ENCODE measurements around the gene TPRA1. TPM values are rescaled to one million over a fixed set of nuclear protein-coding genes. Genes with fewer than 3 reads are reported as not detected.

Gene TPRA1
- total RNA-seq, 1 donor from 2014 or later: 24.6 TPM

DNA sequence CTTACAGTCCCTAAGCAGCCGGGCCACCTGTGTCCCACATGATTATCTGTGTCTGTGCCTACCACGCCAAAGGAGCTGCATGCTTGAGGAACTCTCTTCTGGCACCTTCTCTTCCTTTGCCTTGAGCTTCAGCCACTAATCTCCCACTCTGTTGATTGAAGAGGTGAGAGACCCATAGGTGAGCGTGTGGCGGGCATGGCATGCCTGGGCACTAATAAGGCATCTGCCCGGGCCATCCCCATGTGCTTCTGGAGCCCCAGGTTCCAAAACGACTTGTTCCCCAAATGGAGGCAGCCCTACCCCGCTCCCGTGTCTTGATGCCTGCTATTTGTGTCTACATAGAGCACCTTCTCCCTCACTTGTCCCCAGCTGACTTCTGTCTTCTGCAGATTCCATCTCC lies 20.7 kb upstream of the TPRA1 start:
- FAIRE-seq: no peak
- Mint-ChIP-seq H3K4me1 (ENCODE audit: low read depth, unreplicated experiment) (peaks cover 35% of the 10 kb centered on the region), H3K36me3 (ENCODE audit: low read depth, unreplicated experiment) (peaks cover 25% of the 10 kb centered on the region), H3K27me3 (ENCODE audit: low read depth, unreplicated experiment) (no peaks in the 10 kb centered on the region), H3K9me3 (ENCODE audit: unreplicated experiment) (peaks cover 2% of the 10 kb centered on the region), H3K4me3 (ENCODE audit: unreplicated experiment) (no peak overlapping the region), H3K27ac (ENCODE audit: unreplicated experiment) (no peak overlapping the region)
- Histone ChIP-seq H4K20me1 (ENCODE audit: insufficient read depth, low read length) (no peaks in the 10 kb centered on the region), H3K27me3 (ENCODE audit: insufficient read depth, low read length) (no peaks in the 10 kb centered on the region), H3K9ac (ENCODE audit: low read length) (no peak overlapping the region), H3K9me3 (ENCODE audit: insufficient read depth, low read depth, low read length) (no peaks in the 10 kb centered on the region), H3K4me2 (ENCODE audit: low read length) (no peak overlapping the region), H3K36me3 (ENCODE audit: insufficient read depth, low read length) (peaks cover 11% of the 10 kb centered on the region), H3K4me1 (ENCODE audit: insufficient read depth, low read length) (peaks cover 29% of the 10 kb centered on the region), H2AFZ (ENCODE audit: low read depth, low read length) (no peak overlapping the region), H3K27ac (ENCODE audit: low read depth, low read length) (no peak overlapping the region), H3K4me3 (ENCODE audit: insufficient read depth, low read depth, low read length) (no peak overlapping the region), H3K79me2 (ENCODE audit: insufficient read depth, low read length) (no peaks in the 10 kb centered on the region)
- DNase-seq (ENCODE audit: low read depth): no peak
- TF ChIP-seq, protein P1, sequence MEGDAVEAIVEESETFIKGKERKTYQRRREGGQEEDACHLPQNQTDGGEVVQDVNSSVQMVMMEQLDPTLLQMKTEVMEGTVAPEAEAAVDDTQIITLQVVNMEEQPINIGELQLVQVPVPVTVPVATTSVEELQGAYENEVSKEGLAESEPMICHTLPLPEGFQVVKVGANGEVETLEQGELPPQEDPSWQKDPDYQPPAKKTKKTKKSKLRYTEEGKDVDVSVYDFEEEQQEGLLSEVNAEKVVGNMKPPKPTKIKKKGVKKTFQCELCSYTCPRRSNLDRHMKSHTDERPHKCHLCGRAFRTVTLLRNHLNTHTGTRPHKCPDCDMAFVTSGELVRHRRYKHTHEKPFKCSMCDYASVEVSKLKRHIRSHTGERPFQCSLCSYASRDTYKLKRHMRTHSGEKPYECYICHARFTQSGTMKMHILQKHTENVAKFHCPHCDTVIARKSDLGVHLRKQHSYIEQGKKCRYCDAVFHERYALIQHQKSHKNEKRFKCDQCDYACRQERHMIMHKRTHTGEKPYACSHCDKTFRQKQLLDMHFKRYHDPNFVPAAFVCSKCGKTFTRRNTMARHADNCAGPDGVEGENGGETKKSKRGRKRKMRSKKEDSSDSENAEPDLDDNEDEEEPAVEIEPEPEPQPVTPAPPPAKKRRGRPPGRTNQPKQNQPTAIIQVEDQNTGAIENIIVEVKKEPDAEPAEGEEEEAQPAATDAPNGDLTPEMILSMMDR (IDR thresholded peaks at IDR 0.05; ENCODE audit: insufficient read depth, low read depth, low read length): no peak
- no peak for TF ChIP-seq EZH2 (IDR thresholded peaks at IDR 0.05; ENCODE audit: insufficient read depth, low read length)

DNA sequence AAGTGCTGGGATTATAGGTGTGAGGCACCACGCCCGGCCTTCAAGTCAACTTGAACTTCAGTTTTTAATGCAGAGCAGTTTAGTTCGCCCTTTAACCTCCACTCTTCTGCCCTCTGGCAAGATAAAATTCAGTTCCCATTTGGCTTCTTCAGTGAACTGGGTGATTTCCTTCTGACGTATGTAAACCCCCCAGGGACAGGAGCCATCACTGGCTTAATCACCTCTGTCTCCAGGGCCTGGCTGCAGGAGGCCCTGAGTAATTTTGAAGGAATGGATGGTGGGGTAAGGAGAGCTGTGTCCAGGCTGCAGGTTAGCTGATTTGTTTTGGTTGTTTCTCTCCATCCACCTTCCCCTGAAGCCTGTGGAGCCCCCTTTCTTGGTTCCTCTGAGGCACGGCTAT lies 19.6 kb upstream of the TPRA1 start:
- H3K9me3 Mint-ChIP-seq (ENCODE audit: unreplicated experiment): peaks cover 2% of the 10 kb centered on the region
- H3K27me3 ChIP-seq (ENCODE audit: insufficient read depth, low read length): no peaks in the 10 kb centered on the region
- no peak for DNase-seq (ENCODE audit: low read depth)
- H3K4me1 ChIP-seq (ENCODE audit: insufficient read depth, low read length): peaks cover 23% of the 10 kb centered on the region
- TF ChIP-seq, protein P1 (IDR thresholded peaks at IDR 0.05; ENCODE audit: insufficient read depth, low read depth, low read length): no peak
- no peak for TF ChIP-seq EZH2 (IDR thresholded peaks at IDR 0.05; ENCODE audit: insufficient read depth, low read length)
- H3K27me3 Mint-ChIP-seq (ENCODE audit: low read depth, unreplicated experiment): no peaks in the 10 kb centered on the region
- H3K36me3 Mint-ChIP-seq (ENCODE audit: low read depth, unreplicated experiment): peaks cover 32% of the 10 kb centered on the region
- no peak for FAIRE-seq
- H3K27ac Mint-ChIP-seq (ENCODE audit: unreplicated experiment): no peak overlapping the region
- no peaks in the 10 kb centered on the region for H4K20me1 ChIP-seq (ENCODE audit: insufficient read depth, low read length)
- H2AFZ ChIP-seq (ENCODE audit: low read depth, low read length): no peak overlapping the region
- no peak overlapping the region for H3K9ac ChIP-seq (ENCODE audit: low read length)
- H3K4me1 Mint-ChIP-seq (ENCODE audit: low read depth, unreplicated experiment): peaks cover 26% of the 10 kb centered on the region
- no peaks in the 10 kb centered on the region for H3K79me2 ChIP-seq (ENCODE audit: insufficient read depth, low read length)
- H3K4me2 ChIP-seq (ENCODE audit: low read length): no peak overlapping the region
- H3K27ac ChIP-seq (ENCODE audit: low read depth, low read length): no peak overlapping the region
- H3K4me3 ChIP-seq (ENCODE audit: insufficient read depth, low read depth, low read length): no peak overlapping the region
- peaks cover 15% of the 10 kb centered on the region for H3K36me3 ChIP-seq (ENCODE audit: insufficient read depth, low read length)
- H3K4me3 Mint-ChIP-seq (ENCODE audit: unreplicated experiment): no peak overlapping the region
- H3K9me3 ChIP-seq (ENCODE audit: insufficient read depth, low read depth, low read length): no peaks in the 10 kb centered on the region

DNA sequence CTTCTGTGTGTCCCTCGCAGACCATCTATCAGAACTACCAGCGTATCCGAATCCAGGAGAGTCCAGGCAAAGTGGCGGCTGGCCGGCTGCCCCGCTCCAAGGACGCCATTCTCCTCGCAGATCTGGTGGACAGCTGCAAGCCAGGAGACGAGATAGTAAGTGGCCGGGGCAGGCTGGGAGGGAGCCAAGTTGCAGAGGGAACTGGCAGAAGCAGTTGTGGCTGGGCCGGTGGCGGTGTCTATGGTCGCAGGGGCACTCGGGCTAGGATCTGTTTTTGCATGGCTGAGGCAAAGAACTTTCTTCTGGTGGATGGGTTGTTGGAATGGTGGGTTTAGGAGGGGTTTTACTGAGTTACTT lies 17.8 kb upstream of the TPRA1 start:
- no peaks in the 10 kb centered on the region for H4K20me1 ChIP-seq (ENCODE audit: insufficient read depth, low read length)
- no peak for FAIRE-seq
- no peaks in the 10 kb centered on the region for H3K9me3 ChIP-seq (ENCODE audit: insufficient read depth, low read depth, low read length)
- Mint-ChIP-seq H3K4me1 (ENCODE audit: low read depth, unreplicated experiment) (peaks cover 18% of the 10 kb centered on the region), H3K36me3 (ENCODE audit: low read depth, unreplicated experiment) (peaks cover 32% of the 10 kb centered on the region), H3K9me3 (ENCODE audit: unreplicated experiment) (peaks cover 2% of the 10 kb centered on the region), H3K27ac (ENCODE audit: unreplicated experiment) (no peak overlapping the region), H3K4me3 (ENCODE audit: unreplicated experiment) (no peak overlapping the region), H3K27me3 (ENCODE audit: low read depth, unreplicated experiment) (no peaks in the 10 kb centered on the region)
- DNase-seq (ENCODE audit: low read depth): no peak
- TF ChIP-seq, protein P1 (IDR thresholded peaks at IDR 0.05; ENCODE audit: insufficient read depth, low read depth, low read length): no peak
- no peak for TF ChIP-seq EZH2 (IDR thresholded peaks at IDR 0.05; ENCODE audit: insufficient read depth, low read length)
- H3K4me3 ChIP-seq (ENCODE audit: insufficient read depth, low read depth, low read length): no peak overlapping the region
- no peak overlapping the region for H3K27ac ChIP-seq (ENCODE audit: low read depth, low read length)
- peaks cover 17% of the 10 kb centered on the region for H3K36me3 ChIP-seq (ENCODE audit: insufficient read depth, low read length)
- no peak overlapping the region for H2AFZ ChIP-seq (ENCODE audit: low read depth, low read length)
- H3K27me3 ChIP-seq (ENCODE audit: insufficient read depth, low read length): no peaks in the 10 kb centered on the region
- no peaks in the 10 kb centered on the region for H3K79me2 ChIP-seq (ENCODE audit: insufficient read depth, low read length)
- peaks cover 17% of the 10 kb centered on the region for H3K4me1 ChIP-seq (ENCODE audit: insufficient read depth, low read length)
- no peak overlapping the region for H3K4me2 ChIP-seq (ENCODE audit: low read length)
- no peak overlapping the region for H3K9ac ChIP-seq (ENCODE audit: low read length)

Data from astrocyte (in vitro differentiated cells and primary cell).